Upper lobe of left lung (tissue), 6 donors: ENCODE data around the gene LSM14A. TPM values are rescaled to one million over a fixed set of nuclear protein-coding genes. Genes with fewer than 3 reads are reported as not detected.
"Not testable (repeated sequence)": the region's sequence is repeated elsewhere in the genome, so short reads cannot be mapped to it uniquely, and the experiment has no call there.

Experiments used
- ATAC-seq, 2 donors: fragments of 200-7000 bp; cut with Tn5 transposase; one replicate each; pipeline ENCODE4 v1.9.1; 2022; ENCODE audit warnings: mild to moderate bottlenecking in 2 of 2, moderate library complexity in 2 of 2; ENCODE audit not compliant: low FRiP score in 2 of 2
- DNase-seq, 2 donors: peaks; one replicate each; pipeline ENCODE4 v3.0.0-alpha.2; 2019 to 2020
- H3K27ac ChIP-seq, 4 donors: fragments of 200-600 bp; sonication (generic); one replicate each; pipeline ENCODE4 v1.5.1; 2016 to 2019
- H3K27me3 ChIP-seq, 4 donors: fragments of 200-600 bp; sonication (generic); one replicate each; pipeline ENCODE4 v1.5.1; 2017 to 2019
- H3K36me3 ChIP-seq, 4 donors: fragments of 200-600 bp; sonication (generic); one replicate each; pipeline ENCODE4 v1.5.1; 2016 to 2019
- H3K4me1 ChIP-seq, 4 donors: fragments of 200-600 bp; sonication (generic); one replicate each; pipeline ENCODE4 v1.5.1; 2018 to 2019
- H3K4me3 ChIP-seq, 4 donors: fragments of 200-600 bp; sonication (generic); one replicate each; pipeline ENCODE4 v1.5.1; 2017 to 2019; ENCODE audit warnings: mild to moderate bottlenecking in 2 of 4, moderate library complexity in 1 of 4
- H3K9me3 ChIP-seq, 4 donors: fragments of 200-600 bp; sonication (generic); one replicate each; pipeline ENCODE4 v1.5.1; 2018 to 2019
- EP300 ChIP-seq, 4 donors: sonication (generic); formaldehyde crosslinking; IDR thresholded peaks; one replicate each; pipeline ENCODE4 v1.5.1; 2017; ENCODE audit warnings: antibody characterized with exemption in 4 of 4, control low read depth in 2 of 4
- POLR2A ChIP-seq, 4 donors: fragments of 450-650 bp; IDR thresholded peaks; one replicate each; pipeline ENCODE4 v1.5.1; 2016 to 2017; ENCODE audit warnings: antibody characterized with exemption in 4 of 4, mild to moderate bottlenecking in 2 of 4
- POLR2AphosphoS5 ChIP-seq, 2 donors: sonication (generic); formaldehyde crosslinking; IDR thresholded peaks; one replicate each; pipeline ENCODE4 v1.5.1; 2017; ENCODE audit warnings: antibody characterized with exemption in 2 of 2
- WGBS, 2 donors: methylation state at CpG; one replicate each; pipeline ENCODE4 v1.1.5; 2017 to 2018; 5-methylcytosine and 5-hydroxymethylcytosine counted together
- total RNA-seq, 6 donors: library from RNA; depleted of rRNA in 4 of 6; stranded (reverse); fragments of >200 nt in 4 of 6; gene quantifications; one replicate each; pipeline versions ENCODE4 v1.1.0 to v1.2.1, GENCODE V29; 2016 to 2021
- TF ChIP-seq, protein P1 (sequence below), 6 experiments: fragments of 450-650 bp in 4 of 6; fragments of 200-600 bp in 2 of 6; sonication (generic) in 2 of 6; IDR thresholded peaks; one replicate each; pipeline ENCODE4 v1.5.1; 2016 to 2019; ENCODE audit warnings: antibody characterized with exemption in 6 of 6
- donor health status: DM: no; HTN: no; CAD: no; lungs with moderate emphysema.
- donor health status: DM: no; HTN: yes; CAD: no; lungs with severe emphysema.

The LSM14A gene
- total RNA-seq, 6 donors from 2014 or later: 85.2 to 212 (median 96.3) TPM

DNA sequence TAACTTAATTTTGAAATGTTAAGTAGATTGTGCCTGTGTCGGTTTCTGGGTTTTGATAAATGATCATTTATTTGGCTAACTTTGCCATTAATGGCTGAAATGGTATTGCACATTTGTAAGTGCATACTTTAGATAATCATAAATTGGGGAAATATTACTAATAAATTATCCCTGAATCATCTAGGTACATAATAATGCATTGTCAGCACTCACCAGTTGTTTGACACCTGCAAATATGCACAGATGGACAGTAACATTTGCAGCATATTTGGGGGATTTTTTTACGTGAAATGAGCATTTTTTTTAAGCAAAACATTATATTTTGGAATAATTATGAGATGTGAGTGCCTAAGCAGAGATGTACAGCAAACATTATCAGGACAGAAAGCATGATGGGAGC is 41.0 kb downstream of the LSM14A start:
- DNase-seq (no peak), ATAC-seq (no peak)
- TF ChIP-seq, protein P1, sequence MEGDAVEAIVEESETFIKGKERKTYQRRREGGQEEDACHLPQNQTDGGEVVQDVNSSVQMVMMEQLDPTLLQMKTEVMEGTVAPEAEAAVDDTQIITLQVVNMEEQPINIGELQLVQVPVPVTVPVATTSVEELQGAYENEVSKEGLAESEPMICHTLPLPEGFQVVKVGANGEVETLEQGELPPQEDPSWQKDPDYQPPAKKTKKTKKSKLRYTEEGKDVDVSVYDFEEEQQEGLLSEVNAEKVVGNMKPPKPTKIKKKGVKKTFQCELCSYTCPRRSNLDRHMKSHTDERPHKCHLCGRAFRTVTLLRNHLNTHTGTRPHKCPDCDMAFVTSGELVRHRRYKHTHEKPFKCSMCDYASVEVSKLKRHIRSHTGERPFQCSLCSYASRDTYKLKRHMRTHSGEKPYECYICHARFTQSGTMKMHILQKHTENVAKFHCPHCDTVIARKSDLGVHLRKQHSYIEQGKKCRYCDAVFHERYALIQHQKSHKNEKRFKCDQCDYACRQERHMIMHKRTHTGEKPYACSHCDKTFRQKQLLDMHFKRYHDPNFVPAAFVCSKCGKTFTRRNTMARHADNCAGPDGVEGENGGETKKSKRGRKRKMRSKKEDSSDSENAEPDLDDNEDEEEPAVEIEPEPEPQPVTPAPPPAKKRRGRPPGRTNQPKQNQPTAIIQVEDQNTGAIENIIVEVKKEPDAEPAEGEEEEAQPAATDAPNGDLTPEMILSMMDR (IDR thresholded peaks at IDR 0.05): no peak
- TF ChIP-seq POLR2AphosphoS5 (IDR thresholded peaks at IDR 0.05): no peak
- no peak for TF ChIP-seq POLR2A (IDR thresholded peaks at IDR 0.05)
- TF ChIP-seq EP300 (IDR thresholded peaks at IDR 0.05): no peak
- WGBS, 2 donors: 83 to 88% methylated on average over 2 of the region's 2 CpGs
- Histone ChIP-seq H3K36me3 (peaks cover 10 to 86% (median 32%) of the 10 kb centered on the region in 4 donors), H3K27ac (no peak overlapping the region), H3K9me3 (no peaks in the 10 kb centered on the region), H3K4me3 (no peak overlapping the region), H3K4me1 (peaks cover 0 to 8% (median 1%) of the 10 kb centered on the region in 4 donors), H3K27me3 (no peaks in the 10 kb centered on the region)

DNA sequence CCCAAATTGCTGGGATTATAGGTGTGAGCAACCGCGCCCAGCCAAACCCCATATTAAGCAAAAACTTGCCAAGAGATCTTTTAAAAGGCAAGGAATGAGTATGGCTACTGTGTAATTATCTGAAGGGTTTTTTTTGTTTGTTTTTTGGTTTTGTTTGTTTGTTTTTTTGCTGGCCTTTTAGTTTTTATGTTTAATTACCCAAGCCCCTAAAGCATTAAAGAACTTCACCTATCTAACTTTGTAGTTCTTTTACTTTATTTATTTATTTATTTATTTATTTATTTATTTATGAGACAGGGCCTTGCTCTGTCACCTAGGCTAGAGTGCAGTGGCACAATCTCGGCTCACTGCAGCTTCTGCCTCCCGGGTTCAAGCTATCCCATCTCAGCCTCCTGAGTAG is 41.7 kb downstream of the LSM14A start:
- WGBS, 2 donors: 96 to 97% methylated on average over 4 of the region's 4 CpGs
- H3K9me3 ChIP-seq: no peaks in the 10 kb centered on the region
- TF ChIP-seq EP300 (IDR thresholded peaks at IDR 0.05) (no peak), POLR2A (IDR thresholded peaks at IDR 0.05) (no peak), POLR2AphosphoS5 (IDR thresholded peaks at IDR 0.05) (no peak)
- TF ChIP-seq, protein P1 (IDR thresholded peaks at IDR 0.05): no peak
- peaks cover 10 to 79% (median 32%) of the 10 kb centered on the region in 4 donors for H3K36me3 ChIP-seq
- peaks cover 0 to 13% (median 1%) of the 10 kb centered on the region in 4 donors for H3K4me1 ChIP-seq
- no peak for ATAC-seq
- H3K27me3 ChIP-seq: no peaks in the 10 kb centered on the region
- H3K27ac ChIP-seq: no peak overlapping the region
- DNase-seq: no peak
- no peak overlapping the region for H3K4me3 ChIP-seq

DNA sequence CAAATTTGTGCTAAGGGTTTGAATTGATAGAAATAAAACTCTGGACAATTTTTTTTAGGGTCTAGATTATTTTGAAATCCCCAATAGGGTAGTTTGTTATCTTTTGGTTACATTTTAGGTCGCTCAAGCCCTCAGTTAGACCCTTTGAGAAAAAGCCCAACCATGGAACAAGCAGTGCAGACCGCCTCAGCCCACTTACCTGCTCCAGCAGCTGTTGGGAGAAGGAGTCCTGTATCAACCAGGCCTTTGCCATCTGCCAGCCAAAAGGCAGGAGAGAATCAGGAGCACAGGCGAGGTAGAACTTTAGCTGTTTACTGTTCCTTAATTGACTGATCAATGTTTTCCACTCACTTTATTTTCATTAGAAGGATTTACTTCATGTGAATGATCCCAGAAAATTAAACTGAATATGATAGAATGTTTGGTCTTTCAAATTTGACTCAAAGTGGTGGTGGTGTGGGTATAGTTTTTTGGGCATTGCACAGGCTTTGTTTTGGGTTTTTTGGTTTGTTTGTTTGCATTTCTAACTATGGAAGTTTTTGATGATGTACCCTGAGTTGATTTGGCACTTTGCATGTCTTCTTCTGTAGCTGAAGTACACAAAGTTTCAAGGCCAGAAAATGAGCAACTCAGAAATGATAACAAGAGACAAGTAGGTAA is 42.8 kb downstream of the LSM14A start:
- WGBS, 2 donors: 97 to 99% methylated on average over 3 of the region's 3 CpGs
- H3K36me3 ChIP-seq: peaks cover 10 to 77% (median 32%) of the 10 kb centered on the region in 4 donors
- no peak overlapping the region for H3K4me3 ChIP-seq
- DNase-seq: no peak
- no peaks in the 10 kb centered on the region for H3K9me3 ChIP-seq
- ATAC-seq: no peak
- peaks cover 0 to 13% (median 1%) of the 10 kb centered on the region in 4 donors for H3K4me1 ChIP-seq
- H3K27ac ChIP-seq: no peak overlapping the region
- TF ChIP-seq POLR2AphosphoS5 (IDR thresholded peaks at IDR 0.05): no peak
- TF ChIP-seq, protein P1 (IDR thresholded peaks at IDR 0.05): no peak
- no peak for TF ChIP-seq EP300 (IDR thresholded peaks at IDR 0.05)
- TF ChIP-seq POLR2A (IDR thresholded peaks at IDR 0.05): no peak
- no peaks in the 10 kb centered on the region for H3K27me3 ChIP-seq

DNA sequence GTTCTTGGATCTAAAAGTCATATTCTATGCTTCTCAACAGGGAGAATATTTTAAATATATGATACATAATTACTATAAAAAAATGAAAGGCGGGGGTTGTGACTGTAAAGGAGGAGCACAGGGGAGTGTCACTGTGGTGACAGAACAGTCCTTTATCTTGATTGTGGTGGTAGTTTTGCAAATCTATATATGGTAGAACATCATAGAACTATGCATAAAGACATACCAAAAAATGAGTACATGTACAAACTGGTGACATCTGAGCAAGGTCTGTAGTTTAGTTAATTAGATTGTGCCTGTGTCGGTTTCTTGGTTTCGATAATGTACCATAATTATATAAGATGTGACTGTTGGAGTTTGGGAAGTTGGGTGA is 43.3 kb downstream of the LSM14A start:
- Histone ChIP-seq H3K9me3 (no peaks in the 10 kb centered on the region), H3K4me3 (no peak overlapping the region), H3K27me3 (no peaks in the 10 kb centered on the region), H3K27ac (no peak overlapping the region), H3K4me1 (peaks cover 0 to 13% (median 1%) of the 10 kb centered on the region in 4 donors), H3K36me3 (peaks cover 6 to 74% (median 29%) of the 10 kb centered on the region in 4 donors)
- no peak for ATAC-seq
- 97 to 98% methylated on average over 3 of the region's 3 CpGs for WGBS, 2 donors
- TF ChIP-seq EP300 (IDR thresholded peaks at IDR 0.05) (no peak), POLR2AphosphoS5 (IDR thresholded peaks at IDR 0.05) (no peak), POLR2A (IDR thresholded peaks at IDR 0.05) (no peak)
- TF ChIP-seq, protein P1 (IDR thresholded peaks at IDR 0.05): no peak
- DNase-seq: no peak

DNA sequence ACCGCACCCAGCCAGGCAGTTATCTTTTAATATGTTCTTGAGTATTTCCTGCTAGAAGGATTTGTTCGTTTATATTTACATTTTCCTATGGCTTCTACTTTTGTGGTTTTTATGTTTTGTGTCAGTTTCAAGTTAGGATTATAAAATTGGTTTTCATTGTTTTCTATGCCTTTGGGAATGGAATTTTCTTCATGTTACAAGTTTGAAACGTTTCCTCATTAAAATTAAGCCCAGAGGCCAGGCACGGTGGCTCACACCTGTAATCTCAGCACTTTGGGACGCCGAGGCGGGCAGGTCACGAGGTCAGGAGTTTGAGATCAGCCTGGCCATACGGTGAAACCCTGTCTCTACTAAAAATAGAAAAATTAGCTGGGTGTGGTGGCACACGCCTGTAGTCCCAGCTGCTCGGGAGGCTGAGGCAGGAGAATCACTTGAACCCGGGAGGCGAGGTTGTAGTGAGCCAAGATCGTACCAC is 44.5 kb downstream of the LSM14A start:
- not testable (repeated sequence) for H3K9me3 ChIP-seq, ATAC-seq, H3K27ac ChIP-seq, DNase-seq, H3K27me3 ChIP-seq, H3K4me3 ChIP-seq
- Histone ChIP-seq H3K36me3 (peaks cover 10 to 74% (median 35%) of the 10 kb centered on the region in 4 donors), H3K4me1 (peaks cover 0 to 13% (median 1%) of the 10 kb centered on the region in 4 donors)
- WGBS, 2 donors: 79 to 87% methylated on average over 14 of the region's 14 CpGs
